ENCODE measurements around the gene SASS6.

The SASS6 gene

DNA sequence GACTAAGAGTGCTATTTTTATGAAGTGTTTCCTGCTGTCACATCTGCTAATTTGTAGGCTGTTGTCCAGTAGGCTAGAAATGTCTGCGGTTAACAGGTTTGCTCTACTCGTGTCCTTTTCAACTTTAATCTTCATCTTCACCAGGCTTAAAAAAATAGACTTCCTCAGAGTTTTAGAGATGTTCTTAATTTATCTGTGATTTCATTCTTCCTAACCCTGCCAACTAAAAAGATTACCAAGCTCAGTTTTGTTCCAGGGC lies 66.8 kb downstream of the SASS6 start:
- H3K9ac ChIP-seq, result no peak overlapping the region
- TF ChIP-seq, protein P1, sequence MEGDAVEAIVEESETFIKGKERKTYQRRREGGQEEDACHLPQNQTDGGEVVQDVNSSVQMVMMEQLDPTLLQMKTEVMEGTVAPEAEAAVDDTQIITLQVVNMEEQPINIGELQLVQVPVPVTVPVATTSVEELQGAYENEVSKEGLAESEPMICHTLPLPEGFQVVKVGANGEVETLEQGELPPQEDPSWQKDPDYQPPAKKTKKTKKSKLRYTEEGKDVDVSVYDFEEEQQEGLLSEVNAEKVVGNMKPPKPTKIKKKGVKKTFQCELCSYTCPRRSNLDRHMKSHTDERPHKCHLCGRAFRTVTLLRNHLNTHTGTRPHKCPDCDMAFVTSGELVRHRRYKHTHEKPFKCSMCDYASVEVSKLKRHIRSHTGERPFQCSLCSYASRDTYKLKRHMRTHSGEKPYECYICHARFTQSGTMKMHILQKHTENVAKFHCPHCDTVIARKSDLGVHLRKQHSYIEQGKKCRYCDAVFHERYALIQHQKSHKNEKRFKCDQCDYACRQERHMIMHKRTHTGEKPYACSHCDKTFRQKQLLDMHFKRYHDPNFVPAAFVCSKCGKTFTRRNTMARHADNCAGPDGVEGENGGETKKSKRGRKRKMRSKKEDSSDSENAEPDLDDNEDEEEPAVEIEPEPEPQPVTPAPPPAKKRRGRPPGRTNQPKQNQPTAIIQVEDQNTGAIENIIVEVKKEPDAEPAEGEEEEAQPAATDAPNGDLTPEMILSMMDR (IDR thresholded peaks at IDR 0.05), result no peak
- no peak overlapping the region for H3K4me2 ChIP-seq (ENCODE audit: low read length)
- H3K9me3 ChIP-seq (ENCODE audit: control insufficient read depth, low read length), result no peaks in the 10 kb centered on the region
- H3K4me1 ChIP-seq, result peaks cover 20% of the 10 kb centered on the region
- H2AFZ ChIP-seq, result no peak overlapping the region
- H3K4me3 ChIP-seq (ENCODE audit: low read depth, low read length), result no peak overlapping the region
- no peaks in the 10 kb centered on the region for H3K36me3 ChIP-seq (ENCODE audit: control insufficient read depth, insufficient read depth, low read length)
- no peaks in the 10 kb centered on the region for H3K79me2 ChIP-seq
- H3K27ac ChIP-seq, result peak overlapping the region; percentile 74
- H3K27me3 ChIP-seq (ENCODE audit: control insufficient read depth, insufficient read depth, low read length), result no peaks in the 10 kb centered on the region

DNA sequence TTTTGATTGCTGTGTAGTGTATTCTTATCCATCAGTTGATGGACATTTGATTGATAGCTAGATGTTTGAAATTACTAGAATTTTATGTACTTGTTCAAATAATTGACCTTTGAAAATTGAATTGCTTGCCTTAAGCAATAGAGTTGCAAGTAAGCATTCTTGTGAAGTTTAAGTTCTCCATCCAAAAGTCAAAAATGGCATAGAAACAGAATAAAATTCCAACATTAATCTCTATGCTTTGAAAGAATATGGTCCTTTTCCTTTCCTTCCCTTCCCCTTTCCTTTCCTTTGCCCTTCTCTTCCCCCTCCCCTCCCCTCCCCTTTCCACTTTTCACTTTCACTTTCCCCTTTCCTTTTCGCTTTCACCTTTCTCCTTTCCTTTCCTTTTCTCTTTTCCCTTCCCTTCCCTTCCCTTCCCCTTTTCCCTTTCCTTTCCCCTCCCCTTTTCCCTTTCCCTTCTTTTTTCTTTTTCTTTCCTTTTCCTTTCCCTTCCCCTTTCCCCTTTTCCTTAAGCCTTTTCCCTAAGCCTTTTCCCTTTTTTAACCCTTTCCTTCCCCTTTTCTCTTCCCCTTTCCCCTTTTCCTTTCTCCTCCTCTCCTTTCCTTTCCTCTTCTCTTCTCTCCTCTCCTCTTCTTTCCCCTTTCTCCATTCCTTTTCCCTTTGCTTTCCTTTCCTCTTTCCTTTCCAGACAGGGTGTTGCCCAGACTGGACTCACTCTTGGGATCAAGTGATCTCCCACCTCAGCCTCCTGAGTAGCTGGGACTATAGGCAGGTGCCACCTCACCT lies 67.4 kb downstream of the SASS6 start:
- Histone ChIP-seq H2AFZ (no peak overlapping the region), H3K9me3 (ENCODE audit: control insufficient read depth, low read length) (no peaks in the 10 kb centered on the region), H3K9ac (no peak overlapping the region), H3K27ac (peak overlapping the region; percentile 74), H3K79me2 (no peaks in the 10 kb centered on the region), H3K4me2 (ENCODE audit: low read length) (no peak overlapping the region), H3K27me3 (ENCODE audit: control insufficient read depth, insufficient read depth, low read length) (no peaks in the 10 kb centered on the region), H3K36me3 (ENCODE audit: control insufficient read depth, insufficient read depth, low read length) (no peaks in the 10 kb centered on the region), H3K4me3 (ENCODE audit: low read depth, low read length) (no peak overlapping the region), H3K4me1 (peaks cover 20% of the 10 kb centered on the region)
- TF ChIP-seq, protein P1 (IDR thresholded peaks at IDR 0.05), result no peak

DNA sequence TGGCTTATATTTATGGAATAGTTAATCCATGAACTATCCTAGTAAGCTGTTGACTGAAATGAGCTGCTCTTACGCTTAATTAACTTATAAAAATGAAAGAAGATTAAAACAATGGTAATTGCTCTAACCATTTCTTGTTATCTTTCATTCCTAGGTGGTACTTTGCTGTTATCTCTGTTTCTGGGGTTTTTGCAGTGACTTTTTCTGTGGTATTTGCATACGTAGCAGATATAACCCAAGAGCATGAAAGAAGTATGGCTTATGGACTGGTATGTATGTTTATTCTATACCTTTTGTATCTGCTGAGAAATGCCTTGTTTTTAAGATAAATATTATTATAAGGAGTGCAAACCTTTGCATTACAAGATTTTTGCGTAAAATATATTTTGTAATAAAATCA lies 71.0 kb downstream of the SASS6 start:
- Histone ChIP-seq H3K9ac (no peak overlapping the region), H3K27me3 (ENCODE audit: control insufficient read depth, insufficient read depth, low read length) (no peaks in the 10 kb centered on the region), H3K4me3 (ENCODE audit: low read depth, low read length) (no peak overlapping the region), H3K27ac (no peak overlapping the region), H2AFZ (no peak overlapping the region), H3K36me3 (ENCODE audit: control insufficient read depth, insufficient read depth, low read length) (no peaks in the 10 kb centered on the region), H3K79me2 (no peaks in the 10 kb centered on the region), H3K4me1 (peaks cover 4% of the 10 kb centered on the region), H3K9me3 (ENCODE audit: control insufficient read depth, low read length) (no peaks in the 10 kb centered on the region), H3K4me2 (ENCODE audit: low read length) (no peak overlapping the region)
- TF ChIP-seq, protein P1 (IDR thresholded peaks at IDR 0.05), result no peak

DNA sequence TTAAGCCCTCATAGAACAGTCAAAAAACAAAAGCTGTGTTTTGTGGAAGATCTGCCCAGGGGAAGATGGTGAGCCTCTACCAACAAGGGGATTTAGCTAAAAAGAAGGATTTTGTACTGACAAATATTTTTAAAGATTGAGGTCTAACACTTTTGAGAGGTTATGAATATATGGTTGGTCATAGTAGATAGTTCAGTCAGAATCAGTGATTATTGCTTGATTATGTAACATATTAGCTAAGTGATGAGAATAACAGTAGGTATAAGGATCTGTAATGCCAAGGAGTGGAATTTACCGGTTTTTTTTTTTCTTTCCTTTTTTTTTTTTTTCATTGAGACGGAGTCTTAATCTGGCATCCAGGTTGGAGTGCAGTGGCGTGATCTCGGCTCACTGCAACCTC lies 79.0 kb downstream of the SASS6 start:
- H3K79me2 ChIP-seq, result peaks cover 7% of the 10 kb centered on the region
- H3K27ac ChIP-seq, result no peak overlapping the region
- H3K4me2 ChIP-seq (ENCODE audit: low read length), result no peak overlapping the region
- H3K4me1 ChIP-seq, result peaks cover 2% of the 10 kb centered on the region
- no peaks in the 10 kb centered on the region for H3K36me3 ChIP-seq (ENCODE audit: control insufficient read depth, insufficient read depth, low read length)
- H2AFZ ChIP-seq, result no peak overlapping the region
- H3K27me3 ChIP-seq (ENCODE audit: control insufficient read depth, insufficient read depth, low read length), result no peaks in the 10 kb centered on the region
- no peak overlapping the region for H3K4me3 ChIP-seq (ENCODE audit: low read depth, low read length)
- TF ChIP-seq, protein P1 (IDR thresholded peaks at IDR 0.05), result no peak
- H3K9me3 ChIP-seq (ENCODE audit: control insufficient read depth, low read length), result no peaks in the 10 kb centered on the region
- no peak overlapping the region for H3K9ac ChIP-seq

DNA sequence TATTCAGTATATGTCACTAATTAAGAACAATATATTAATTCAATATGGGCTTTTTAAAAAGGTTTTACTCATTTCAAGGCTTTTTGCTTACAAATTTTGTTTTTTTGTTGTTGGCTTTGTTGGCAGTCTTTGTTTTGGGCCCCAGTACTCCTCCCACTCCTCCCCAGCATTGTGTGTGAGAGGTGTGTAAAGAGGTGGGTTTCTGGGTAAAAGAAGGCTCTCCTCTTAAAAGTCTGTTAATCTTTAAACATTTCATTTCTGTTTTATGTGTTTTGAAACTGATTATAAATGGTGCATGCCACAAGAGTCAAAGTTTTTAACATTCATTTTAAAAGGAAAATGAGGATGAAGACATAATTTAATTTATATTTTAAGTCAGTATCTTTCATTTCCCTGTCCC lies 79.6 kb downstream of the SASS6 start:
- peaks cover 7% of the 10 kb centered on the region for H3K79me2 ChIP-seq
- no peaks in the 10 kb centered on the region for H3K36me3 ChIP-seq (ENCODE audit: control insufficient read depth, insufficient read depth, low read length)
- no peaks in the 10 kb centered on the region for H3K27me3 ChIP-seq (ENCODE audit: control insufficient read depth, insufficient read depth, low read length)
- H3K4me3 ChIP-seq (ENCODE audit: low read depth, low read length), result no peak overlapping the region
- H3K9me3 ChIP-seq (ENCODE audit: control insufficient read depth, low read length), result no peaks in the 10 kb centered on the region
- peaks cover 7% of the 10 kb centered on the region for H3K4me1 ChIP-seq
- H3K27ac ChIP-seq, result no peak overlapping the region
- H2AFZ ChIP-seq, result no peak overlapping the region
- TF ChIP-seq, protein P1 (IDR thresholded peaks at IDR 0.05), result no peak
- H3K4me2 ChIP-seq (ENCODE audit: low read length), result no peak overlapping the region
- no peak overlapping the region for H3K9ac ChIP-seq
